ENCODE results near the gene TNFRSF18.
"Not testable (repeated sequence)": the region's sequence is repeated elsewhere in the genome, so short reads cannot be mapped to it uniquely, and the experiment has no call there.

The TNFRSF18 gene

GRCh38 chr1:1206376-1206965 is at the start of gene TNFRSF18:
TNFRSF18 (minus strand) TSS chr1:1206592; CDS start chr1:1206571, 21 bp downstream.
- no peak for DNase-seq (ENCODE audit: extremely low read depth in 1 of 2, low read depth in 1 of 2)

- DNase-seq (ENCODE audit: extremely low read depth in 1 of 2, low read depth in 1 of 2) = no peak
Measured at GRCh38 chr1:1255611-1256010, 49.2 kb upstream of the TNFRSF18 start.

GRCh38 chr1:1255078-1255477 is 48.7 kb upstream of the TNFRSF18 start:
- DNase-seq (ENCODE audit: extremely low read depth in 1 of 2, low read depth in 1 of 2) = no peak

- no peak for DNase-seq (ENCODE audit: extremely low read depth in 1 of 2, low read depth in 1 of 2)
Measured at GRCh38 chr1:1254667-1254998, 48.2 kb upstream of the TNFRSF18 start.

GRCh38 chr1:1253972-1254666 is 47.7 kb upstream of the TNFRSF18 start:
- no peak for DNase-seq (ENCODE audit: extremely low read depth in 1 of 2, low read depth in 1 of 2)

DNA sequence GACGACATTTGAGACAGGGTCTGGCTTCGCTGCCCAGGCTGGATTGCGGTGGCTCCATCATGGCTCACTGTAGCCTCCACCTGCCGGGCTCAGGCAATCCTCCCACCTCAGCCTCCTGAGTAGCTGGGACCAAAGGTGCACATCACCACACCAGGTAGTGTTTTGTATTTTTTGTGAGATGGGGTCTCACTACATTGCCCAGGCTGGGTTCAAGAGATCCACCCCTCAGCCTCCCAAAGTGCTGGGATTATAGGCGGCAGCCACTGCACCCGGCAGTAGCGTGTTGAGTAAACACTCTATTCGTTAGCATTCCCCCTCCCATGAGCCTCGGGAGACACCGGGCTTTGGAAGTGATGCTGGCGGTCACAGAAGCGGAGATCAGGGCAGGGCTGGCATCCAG is 46.9 kb upstream of the TNFRSF18 start:
- DNase-seq (ENCODE audit: extremely low read depth in 1 of 2, low read depth in 1 of 2) = no peak

DNA sequence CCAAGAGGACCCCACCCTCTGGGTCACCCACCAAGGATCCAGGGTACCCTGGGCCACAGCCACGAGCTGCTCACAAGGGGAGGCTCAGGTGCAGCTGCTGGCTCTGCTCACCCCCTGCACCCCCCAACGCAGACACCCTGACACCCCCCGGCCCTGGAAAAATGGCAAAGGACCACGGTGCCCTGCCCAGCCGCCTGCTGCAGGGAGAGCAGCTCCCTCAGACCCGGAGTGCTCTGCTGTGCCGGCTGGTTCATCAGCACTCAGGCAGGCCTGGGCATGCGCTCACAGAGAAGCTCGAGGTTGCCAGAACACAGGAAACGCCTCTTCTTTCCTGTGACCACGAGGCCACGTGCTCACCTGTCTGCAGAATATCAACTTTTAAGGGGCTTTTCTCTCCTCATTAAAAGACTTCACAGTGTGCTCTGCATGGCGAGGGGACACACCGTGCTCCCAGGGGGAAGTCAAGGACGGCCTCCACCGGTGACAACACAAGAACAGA is 44.4 kb upstream of the TNFRSF18 start:
- DNase-seq (ENCODE audit: extremely low read depth in 1 of 2, low read depth in 1 of 2) = peak; percentile 56 to 59

- not testable (repeated sequence) for DNase-seq (ENCODE audit: extremely low read depth in 1 of 2, low read depth in 1 of 2)
Measured at GRCh38 chr1:1248009-1248913, 41.9 kb upstream of the TNFRSF18 start.

DNA sequence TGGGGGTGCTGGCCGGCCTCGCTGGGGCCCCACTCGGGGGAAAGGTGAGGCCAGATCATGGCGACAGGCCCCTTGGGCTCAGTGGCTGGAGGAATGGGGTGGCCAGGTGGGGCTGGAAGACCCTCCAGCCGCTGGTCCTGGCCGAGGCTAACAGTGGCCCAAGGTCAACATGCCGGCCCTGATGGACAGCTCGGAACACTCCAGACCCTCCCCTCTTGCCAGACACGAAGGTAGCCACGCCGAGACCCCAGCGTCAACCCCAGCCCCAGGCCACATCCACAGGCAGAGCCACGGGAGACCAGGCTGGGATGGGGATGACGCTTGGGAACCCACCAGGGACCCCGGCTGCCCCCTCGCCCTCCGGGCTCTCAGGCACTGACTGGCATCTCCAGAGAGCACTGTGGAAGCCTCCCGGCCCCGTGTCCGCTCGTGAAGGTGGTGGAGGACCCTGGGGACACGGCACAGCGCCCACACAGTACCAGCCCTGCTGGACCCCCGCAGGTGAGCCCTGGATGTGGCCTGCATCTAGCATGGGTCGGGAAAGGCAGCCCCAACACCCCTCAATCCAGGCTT is 41.0 kb upstream of the TNFRSF18 start:
- DNase-seq (ENCODE audit: extremely low read depth in 1 of 2, low read depth in 1 of 2) = no peak

DNA sequence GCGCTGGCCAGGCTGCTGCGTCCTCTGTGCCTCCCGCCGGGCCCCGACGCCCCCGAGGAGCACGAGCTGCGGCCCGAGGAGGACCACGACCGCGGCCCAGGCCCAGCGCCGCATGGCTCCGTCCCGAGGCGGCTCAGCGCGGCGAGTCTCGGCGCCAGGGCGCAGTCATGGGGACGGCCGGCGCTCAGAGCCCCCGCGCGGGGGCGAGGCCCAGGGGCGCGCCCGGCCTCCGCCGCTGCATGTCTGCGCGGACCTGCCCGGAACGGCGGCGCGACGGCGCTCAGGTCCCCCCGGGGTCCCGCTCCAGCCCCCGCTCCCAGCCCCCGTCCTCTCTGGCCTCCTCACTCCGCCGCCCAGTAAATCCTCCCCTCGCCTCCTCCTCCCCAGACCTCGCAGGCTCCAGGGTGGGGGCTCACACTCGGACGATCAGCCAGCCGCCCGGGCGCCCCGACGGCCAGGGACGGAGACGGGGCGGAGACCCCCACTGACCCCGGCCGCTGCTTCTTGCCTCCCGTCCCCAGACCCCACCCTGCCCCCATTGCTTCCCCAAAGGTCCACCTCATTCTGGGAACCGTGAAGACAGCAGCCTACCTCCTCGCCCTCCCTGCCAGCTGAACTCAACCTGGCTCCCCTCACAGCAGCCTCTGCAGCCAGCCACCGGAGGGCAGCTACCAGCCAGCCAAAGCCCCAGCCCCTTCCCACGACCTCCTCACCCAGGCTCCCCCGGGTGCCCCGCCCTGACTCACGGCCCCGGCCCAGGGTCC is 40.4 kb upstream of the TNFRSF18 start, which contains the start of gene C1QTNF12:
Gene C1QTNF12, minus strand, starts transcription at position 146 of the 764 bp plus-strand sequence. Its CDS starts 32 bp downstream, at position 114.
- DNase-seq (ENCODE audit: extremely low read depth in 1 of 2, low read depth in 1 of 2) = no peak

- DNase-seq (ENCODE audit: extremely low read depth in 1 of 2, low read depth in 1 of 2) = no peak
Measured at GRCh38 chr1:1245817-1246576, 39.6 kb upstream of the TNFRSF18 start.

DNA sequence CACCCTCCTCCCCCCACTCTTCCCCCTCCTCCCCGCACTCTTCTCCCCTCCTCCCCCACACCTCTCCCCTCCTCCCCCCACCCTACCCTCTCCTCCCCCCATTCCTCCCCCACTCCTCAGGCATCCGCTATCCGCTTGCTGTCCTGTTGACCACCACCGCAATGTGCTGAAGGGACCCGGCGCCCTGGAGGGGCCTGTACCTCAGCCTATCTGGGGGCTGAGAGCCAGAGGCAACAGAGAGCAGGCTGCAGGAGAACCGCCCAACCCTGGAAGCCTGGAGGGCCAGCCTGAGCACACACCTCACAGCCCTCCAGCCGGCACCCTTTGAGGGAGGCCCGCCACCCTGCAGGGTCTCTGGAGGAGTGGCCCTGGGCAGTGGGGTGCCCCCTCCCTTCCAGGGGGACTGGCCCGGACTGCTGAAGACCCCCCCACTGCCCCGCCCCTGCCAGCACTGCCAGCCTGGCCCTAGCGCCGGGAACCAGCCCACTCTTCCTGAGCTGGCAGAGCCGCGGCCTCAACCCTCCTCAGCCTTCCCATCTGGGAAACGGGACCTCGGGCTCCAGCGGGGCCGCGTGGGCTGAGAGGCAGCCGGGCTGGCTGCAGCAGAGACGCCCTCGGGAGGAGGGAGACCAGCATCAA is 38.9 kb upstream of the TNFRSF18 start:
- DNase-seq (ENCODE audit: extremely low read depth in 1 of 2, low read depth in 1 of 2) = no peak

GRCh38 chr1:1244192-1244811 is 37.9 kb upstream of the TNFRSF18 start:
- no peak for DNase-seq (ENCODE audit: extremely low read depth in 1 of 2, low read depth in 1 of 2)

DNA sequence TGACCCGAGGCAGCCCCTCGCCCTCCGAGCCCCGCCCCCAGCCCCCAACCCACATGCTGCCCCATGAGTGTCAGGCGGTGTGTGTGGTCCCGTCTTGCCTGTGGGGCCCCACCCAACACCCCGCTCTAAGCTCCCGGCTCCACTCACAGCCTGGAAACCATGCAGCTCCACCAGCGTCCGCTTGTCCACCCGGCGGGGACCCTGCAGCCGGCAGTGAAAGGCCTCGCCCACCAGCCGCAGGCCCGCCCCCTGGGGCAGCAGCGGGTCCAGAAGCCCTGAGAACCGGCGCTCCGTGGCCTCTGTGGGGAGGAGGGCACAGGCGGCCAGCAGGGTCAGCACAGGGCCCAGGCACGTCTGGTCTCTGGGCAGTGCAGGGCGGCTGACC is 37.4 kb upstream of the TNFRSF18 start:
- DNase-seq (ENCODE audit: extremely low read depth in 1 of 2, low read depth in 1 of 2) = no peak

DNA sequence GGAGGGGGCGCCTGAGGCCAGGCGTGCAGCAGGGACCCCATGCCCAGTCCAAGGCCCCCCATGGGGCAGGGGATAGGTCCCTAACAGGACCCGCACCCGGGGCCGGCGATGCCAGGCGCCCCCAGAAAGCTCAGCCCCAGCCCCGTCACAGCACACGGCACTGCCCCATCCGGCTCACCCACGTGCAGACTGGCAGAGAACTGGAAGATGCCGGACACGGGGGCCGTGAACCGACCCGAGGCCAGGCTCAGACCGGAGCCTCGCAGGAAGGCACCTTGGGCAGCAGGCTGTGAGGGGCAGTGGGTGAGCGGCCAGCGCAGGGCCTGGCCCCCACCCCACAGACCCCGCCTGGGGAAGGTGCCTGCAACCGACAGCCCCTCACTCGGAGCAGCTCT is 36.9 kb upstream of the TNFRSF18 start:
- no peak for DNase-seq (ENCODE audit: extremely low read depth in 1 of 2, low read depth in 1 of 2)

- no peak for DNase-seq (ENCODE audit: extremely low read depth in 1 of 2, low read depth in 1 of 2)
Measured at GRCh38 chr1:1242461-1243265, 36.3 kb upstream of the TNFRSF18 start.

DNA sequence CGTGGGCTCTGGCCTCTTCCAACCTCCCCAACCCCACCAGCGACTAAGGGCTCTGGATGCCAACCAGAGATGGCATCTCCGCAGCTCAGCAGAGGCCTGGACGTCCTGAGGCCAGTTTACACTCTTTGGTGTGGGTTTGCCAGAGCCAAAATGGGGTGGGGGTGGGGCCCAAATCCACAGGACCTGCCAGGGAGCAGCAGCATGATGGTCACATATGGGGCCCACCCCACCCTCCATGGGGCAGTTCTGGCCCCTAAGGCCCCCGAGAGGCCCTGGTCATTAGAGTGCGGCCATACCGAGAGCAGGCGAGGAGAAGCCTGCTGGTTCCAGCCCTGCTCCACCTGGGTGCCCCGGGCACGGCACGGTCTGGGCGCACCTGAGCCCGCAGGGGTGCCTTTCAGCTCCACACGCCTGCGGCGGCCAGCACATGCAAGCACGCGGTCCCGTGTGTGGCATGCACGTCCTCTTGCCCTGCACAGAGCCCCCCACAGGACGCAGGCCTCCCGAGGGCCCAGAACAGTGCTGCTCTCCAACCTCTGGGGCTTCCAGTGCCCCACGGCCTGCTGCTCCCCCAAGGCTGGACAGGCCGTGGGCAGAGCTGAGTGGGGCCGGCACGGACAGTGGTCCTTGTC is 35.3 kb upstream of the TNFRSF18 start:
- DNase-seq (ENCODE audit: extremely low read depth in 1 of 2, low read depth in 1 of 2) = no peak

Measured in stimulated activated CD8-positive, alpha-beta memory T cell treated with anti-CD3 and anti-CD28 coated beads, Interleukin-7, amount 100 ng/mL, for 48 hours (primary cell).